ENCODE results near the gene RDH11. TPM values are rescaled to one million over a fixed set of nuclear protein-coding genes. Genes with fewer than 3 reads are reported as not detected.

Gene RDH11
- total RNA-seq, 1 donor from 2014 or later = 63.2 TPM

GRCh38 chr14:67666750-67667449 lies 28.7 kb downstream of the RDH11 start:
- intact Hi-C loops (cut with micrococcal nuclease) = loop anchor here (1.0 kb wide), 6 partner anchors 37 to 240 kb away; partner anchors contain the start of gene PIGH
- Mint-ChIP-seq H3K4me1 (ENCODE audit: low read depth) (peaks cover 33% of the 10 kb centered on the region), H3K27me3 (ENCODE audit: insufficient read depth) (no peaks in the 10 kb centered on the region), H3K9me3 (no peaks in the 10 kb centered on the region), H3K27ac (no peak overlapping the region), H3K36me3 (ENCODE audit: low read depth) (peaks cover 5% of the 10 kb centered on the region), H3K4me3 (no peak overlapping the region)
- DNase-seq (ENCODE audit: low spot score) = peak; percentile 14

- Mint-ChIP-seq H3K27ac (no peak overlapping the region), H3K4me3 (no peak overlapping the region), H3K9me3 (no peaks in the 10 kb centered on the region), H3K36me3 (ENCODE audit: low read depth) (peaks cover 5% of the 10 kb centered on the region), H3K4me1 (ENCODE audit: low read depth) (peaks cover 33% of the 10 kb centered on the region), H3K27me3 (ENCODE audit: insufficient read depth) (no peaks in the 10 kb centered on the region)
- no peak for DNase-seq (ENCODE audit: low spot score)
- intact Hi-C loops (cut with micrococcal nuclease) = no loop called here
These were observed 29.7 kb downstream of the RDH11 start for GRCh38 chr14:67665868-67666267.

GRCh38 chr14:67663633-67664032 lies 31.9 kb downstream of the RDH11 start:
- no peak overlapping the region for H3K27ac Mint-ChIP-seq
- DNase-seq (ENCODE audit: low spot score) = no peak
- peaks cover 7% of the 10 kb centered on the region for H3K36me3 Mint-ChIP-seq (ENCODE audit: low read depth)
- peaks cover 24% of the 10 kb centered on the region for H3K4me1 Mint-ChIP-seq (ENCODE audit: low read depth)
- intact Hi-C loops (cut with micrococcal nuclease) = no loop called here
- no peaks in the 10 kb centered on the region for H3K9me3 Mint-ChIP-seq
- no peak overlapping the region for H3K4me3 Mint-ChIP-seq
- no peaks in the 10 kb centered on the region for H3K27me3 Mint-ChIP-seq (ENCODE audit: insufficient read depth)

GRCh38 chr14:67653651-67654280 lies 41.8 kb downstream of the RDH11 start:
- H3K27ac Mint-ChIP-seq = no peak overlapping the region
- intact Hi-C loops (cut with micrococcal nuclease) = no loop called here
- no peaks in the 10 kb centered on the region for H3K27me3 Mint-ChIP-seq (ENCODE audit: insufficient read depth)
- DNase-seq (ENCODE audit: low spot score) = no peak
- no peak overlapping the region for H3K4me3 Mint-ChIP-seq
- H3K4me1 Mint-ChIP-seq (ENCODE audit: low read depth) = no peaks in the 10 kb centered on the region
- H3K36me3 Mint-ChIP-seq (ENCODE audit: low read depth) = peaks cover 38% of the 10 kb centered on the region
- H3K9me3 Mint-ChIP-seq = no peaks in the 10 kb centered on the region

GRCh38 chr14:67652189-67652588 lies 43.4 kb downstream of the RDH11 start:
- no peak for DNase-seq (ENCODE audit: low spot score)
- Mint-ChIP-seq H3K9me3 (no peaks in the 10 kb centered on the region), H3K27me3 (ENCODE audit: insufficient read depth) (no peaks in the 10 kb centered on the region), H3K4me1 (ENCODE audit: low read depth) (no peaks in the 10 kb centered on the region), H3K36me3 (ENCODE audit: low read depth) (peaks cover 38% of the 10 kb centered on the region), H3K27ac (no peak overlapping the region), H3K4me3 (no peak overlapping the region)
- intact Hi-C loops (cut with micrococcal nuclease) = no loop called here

- peaks cover 41% of the 10 kb centered on the region for H3K36me3 Mint-ChIP-seq (ENCODE audit: low read depth)
- H3K9me3 Mint-ChIP-seq = no peaks in the 10 kb centered on the region
- no peaks in the 10 kb centered on the region for H3K27me3 Mint-ChIP-seq (ENCODE audit: insufficient read depth)
- no peak overlapping the region for H3K4me3 Mint-ChIP-seq
- DNase-seq (ENCODE audit: low spot score) = no peak
- H3K27ac Mint-ChIP-seq = no peak overlapping the region
- intact Hi-C loops (cut with micrococcal nuclease) = no loop called here
- no peaks in the 10 kb centered on the region for H3K4me1 Mint-ChIP-seq (ENCODE audit: low read depth)
These were observed 44.9 kb downstream of the RDH11 start for GRCh38 chr14:67650694-67651093.

DNA sequence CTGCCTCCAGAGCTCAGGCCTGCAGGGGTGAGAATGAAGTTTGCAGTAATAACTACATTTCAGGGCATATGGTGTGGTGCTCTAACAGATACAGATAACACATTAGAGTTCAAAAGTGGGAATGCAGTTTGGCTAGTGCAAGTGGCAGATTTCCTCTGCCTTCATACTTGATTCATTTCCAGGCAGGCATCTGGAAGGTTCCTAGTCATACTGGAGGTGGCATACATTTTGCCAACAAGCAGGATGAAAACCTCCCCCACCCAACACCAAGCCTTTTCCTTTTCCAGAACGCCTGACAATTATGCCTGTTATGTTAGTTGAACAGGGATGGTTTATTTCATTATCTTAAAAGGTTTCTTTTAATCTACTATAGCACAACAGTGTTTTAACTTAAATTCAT lies 45.4 kb downstream of the RDH11 start:
- intact Hi-C loops (cut with micrococcal nuclease) = no loop called here
- H3K4me1 Mint-ChIP-seq (ENCODE audit: low read depth) = no peaks in the 10 kb centered on the region
- no peaks in the 10 kb centered on the region for H3K27me3 Mint-ChIP-seq (ENCODE audit: insufficient read depth)
- H3K9me3 Mint-ChIP-seq = no peaks in the 10 kb centered on the region
- no peak overlapping the region for H3K27ac Mint-ChIP-seq
- no peak overlapping the region for H3K4me3 Mint-ChIP-seq
- no peak for DNase-seq (ENCODE audit: low spot score)
- H3K36me3 Mint-ChIP-seq (ENCODE audit: low read depth) = peaks cover 43% of the 10 kb centered on the region

DNA sequence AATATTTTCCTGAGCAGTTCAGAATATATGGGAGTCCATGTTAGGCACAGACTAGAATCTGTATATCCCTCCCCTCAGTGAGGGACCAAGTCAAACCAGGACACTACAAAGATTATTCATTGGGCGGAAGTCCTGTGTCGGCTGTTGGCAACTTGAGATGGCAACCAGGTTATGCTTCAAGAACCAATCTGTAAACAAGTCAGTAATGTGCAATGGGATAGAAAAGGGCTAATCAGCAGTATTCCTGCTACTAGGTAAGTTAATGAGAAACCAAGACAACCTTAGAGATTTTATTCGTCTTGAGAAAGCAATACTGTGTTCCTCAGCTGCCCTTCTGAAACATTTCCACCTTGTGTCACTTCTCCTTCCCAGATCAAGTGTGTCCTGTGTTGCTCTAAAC lies 49.4 kb downstream of the RDH11 start:
- DNase-seq (ENCODE audit: low spot score) = no peak
- no peaks in the 10 kb centered on the region for H3K27me3 Mint-ChIP-seq (ENCODE audit: insufficient read depth)
- no peak overlapping the region for H3K27ac Mint-ChIP-seq
- no peaks in the 10 kb centered on the region for H3K9me3 Mint-ChIP-seq
- intact Hi-C loops (cut with micrococcal nuclease) = no loop called here
- H3K4me3 Mint-ChIP-seq = no peak overlapping the region
- peaks cover 14% of the 10 kb centered on the region for H3K4me1 Mint-ChIP-seq (ENCODE audit: low read depth)
- H3K36me3 Mint-ChIP-seq (ENCODE audit: low read depth) = peaks cover 32% of the 10 kb centered on the region

- Mint-ChIP-seq H3K27ac (no peak overlapping the region), H3K27me3 (ENCODE audit: insufficient read depth) (no peaks in the 10 kb centered on the region), H3K36me3 (ENCODE audit: low read depth) (peaks cover 27% of the 10 kb centered on the region), H3K9me3 (no peaks in the 10 kb centered on the region), H3K4me3 (no peak overlapping the region), H3K4me1 (ENCODE audit: low read depth) (peaks cover 14% of the 10 kb centered on the region)
- no peak for DNase-seq (ENCODE audit: low spot score)
- intact Hi-C loops (cut with micrococcal nuclease) = no loop called here
These were observed 50.1 kb downstream of the RDH11 start for GRCh38 chr14:67645414-67645813.

DNA sequence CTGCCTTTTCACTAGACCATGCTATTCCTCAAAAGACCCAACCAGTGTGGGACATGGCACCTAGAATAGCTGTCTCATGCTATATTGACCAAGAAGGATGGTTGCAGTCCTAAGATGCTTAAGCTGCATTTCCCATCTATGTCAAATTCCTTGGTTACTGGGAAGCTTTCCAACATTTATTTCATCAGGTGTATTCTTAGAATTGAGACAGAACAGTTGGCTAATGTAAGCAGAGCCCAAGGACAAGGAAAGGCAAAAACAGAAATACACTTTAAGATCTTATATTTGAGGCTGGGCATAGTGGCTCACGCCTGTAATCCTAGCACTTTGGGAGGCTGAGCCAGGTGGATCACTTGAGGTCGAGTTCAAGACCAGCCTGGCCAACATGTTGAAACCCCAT lies 51.1 kb downstream of the RDH11 start:
- intact Hi-C loops (cut with micrococcal nuclease) = no loop called here
- peaks cover 14% of the 10 kb centered on the region for H3K4me1 Mint-ChIP-seq (ENCODE audit: low read depth)
- peaks cover 22% of the 10 kb centered on the region for H3K36me3 Mint-ChIP-seq (ENCODE audit: low read depth)
- DNase-seq (ENCODE audit: low spot score) = no peak
- H3K27ac Mint-ChIP-seq = peak overlapping the region; percentile 2
- H3K4me3 Mint-ChIP-seq = no peak overlapping the region
- no peaks in the 10 kb centered on the region for H3K27me3 Mint-ChIP-seq (ENCODE audit: insufficient read depth)
- H3K9me3 Mint-ChIP-seq = no peaks in the 10 kb centered on the region

DNA sequence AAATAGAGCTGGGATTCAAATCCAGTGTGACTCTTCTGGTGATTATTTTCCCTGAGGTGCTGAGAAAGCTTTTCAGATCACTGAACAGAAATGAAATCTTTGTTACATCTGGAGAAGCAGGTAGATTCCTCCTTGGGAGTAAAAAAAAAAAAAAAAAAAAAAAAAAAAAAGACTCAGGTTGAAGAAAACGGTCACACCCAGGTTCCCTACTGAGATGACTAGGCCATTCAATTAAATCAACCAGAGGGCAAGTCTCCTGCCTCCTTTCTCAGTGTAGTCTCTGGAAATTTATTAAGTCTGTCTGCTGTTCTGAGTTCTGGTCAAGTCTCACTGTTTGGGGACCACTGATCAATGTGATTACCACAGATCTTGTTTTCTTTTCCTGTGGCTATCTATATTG lies 51.9 kb downstream of the RDH11 start:
- H3K36me3 Mint-ChIP-seq (ENCODE audit: low read depth) = peaks cover 17% of the 10 kb centered on the region
- no peak for DNase-seq (ENCODE audit: low spot score)
- no peaks in the 10 kb centered on the region for H3K9me3 Mint-ChIP-seq
- no peak overlapping the region for H3K4me3 Mint-ChIP-seq
- H3K4me1 Mint-ChIP-seq (ENCODE audit: low read depth) = peaks cover 14% of the 10 kb centered on the region
- intact Hi-C loops (cut with micrococcal nuclease) = no loop called here
- H3K27me3 Mint-ChIP-seq (ENCODE audit: insufficient read depth) = no peaks in the 10 kb centered on the region
- H3K27ac Mint-ChIP-seq = no peak overlapping the region

GRCh38 chr14:67641902-67642749 lies 53.4 kb downstream of the RDH11 start:
- H3K27me3 Mint-ChIP-seq (ENCODE audit: insufficient read depth) = no peaks in the 10 kb centered on the region
- peaks cover 14% of the 10 kb centered on the region for H3K4me1 Mint-ChIP-seq (ENCODE audit: low read depth)
- H3K36me3 Mint-ChIP-seq (ENCODE audit: low read depth) = peaks cover 14% of the 10 kb centered on the region
- no peak for DNase-seq (ENCODE audit: low spot score)
- no peak overlapping the region for H3K4me3 Mint-ChIP-seq
- intact Hi-C loops (cut with micrococcal nuclease) = no loop called here
- no peak overlapping the region for H3K27ac Mint-ChIP-seq
- H3K9me3 Mint-ChIP-seq = no peaks in the 10 kb centered on the region

DNA sequence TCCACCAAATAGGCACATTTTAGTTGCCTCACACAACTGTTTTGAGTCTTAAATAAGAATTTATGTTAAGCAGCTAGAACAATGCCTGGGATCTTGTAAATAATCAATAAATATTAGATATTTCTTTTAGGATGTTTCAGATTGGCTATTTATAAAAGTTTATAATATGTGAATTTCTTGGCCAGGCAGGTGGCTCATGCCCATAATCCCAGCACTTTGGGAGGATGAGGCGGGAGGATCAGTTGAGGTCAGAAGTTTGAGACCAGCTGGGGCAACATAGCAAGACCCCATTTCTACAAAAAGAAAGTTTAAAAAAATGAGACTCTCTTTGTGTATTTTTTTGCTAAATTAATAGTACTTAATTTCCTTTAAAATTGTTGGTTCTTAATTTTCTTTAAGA lies 54.1 kb downstream of the RDH11 start:
- H3K36me3 Mint-ChIP-seq (ENCODE audit: low read depth) = peaks cover 10% of the 10 kb centered on the region
- DNase-seq (ENCODE audit: low spot score) = no peak
- no peaks in the 10 kb centered on the region for H3K27me3 Mint-ChIP-seq (ENCODE audit: insufficient read depth)
- H3K4me1 Mint-ChIP-seq (ENCODE audit: low read depth) = peaks cover 15% of the 10 kb centered on the region
- no peaks in the 10 kb centered on the region for H3K9me3 Mint-ChIP-seq
- H3K27ac Mint-ChIP-seq = no peak overlapping the region
- no peak overlapping the region for H3K4me3 Mint-ChIP-seq
- intact Hi-C loops (cut with micrococcal nuclease) = no loop called here
